Adrenal gland (tissue), 5 donors: ENCODE data around the gene TGFA.

ENCODE experiments used
- CTCF ChIP-seq, 6 experiments: fragments of 450-650 bp in 4 of 6; fragments of 200-600 bp in 2 of 6; sonication (generic) in 1 of 6; IDR thresholded peaks; 1 replicate in 5 of 6; 2 replicates in 1 of 6; pipeline versions ENCODE4 v1.5.1 to v1.8.0; 2016 to 2021; ENCODE audit warnings: antibody characterized with exemption in 6 of 6, mild to moderate bottlenecking in 2 of 6, moderate library complexity in 1 of 6
- POLR2A ChIP-seq, 2 donors: fragments of 450-650 bp; IDR thresholded peaks; one replicate each; pipeline ENCODE4 v1.6.1; 2017; ENCODE audit warnings: antibody characterized with exemption in 2 of 2, mild to moderate bottlenecking in 2 of 2, moderate library complexity in 1 of 2
- donor health status: DM: no; HTN: no; CAD: no.

- TF ChIP-seq CTCF (IDR thresholded peaks at IDR 0.05) (no peak), POLR2A (IDR thresholded peaks at IDR 0.05) (no peak)
These were observed 93.3 kb downstream of the TGFA start for GRCh38 chr2:70460333-70460732.
